ENCODE results near the gene CFAP74.
"Not testable (repeated sequence)": the region's sequence is repeated elsewhere in the genome, so short reads cannot be mapped to it uniquely, and the experiment has no call there.

Gene CFAP74

DNA sequence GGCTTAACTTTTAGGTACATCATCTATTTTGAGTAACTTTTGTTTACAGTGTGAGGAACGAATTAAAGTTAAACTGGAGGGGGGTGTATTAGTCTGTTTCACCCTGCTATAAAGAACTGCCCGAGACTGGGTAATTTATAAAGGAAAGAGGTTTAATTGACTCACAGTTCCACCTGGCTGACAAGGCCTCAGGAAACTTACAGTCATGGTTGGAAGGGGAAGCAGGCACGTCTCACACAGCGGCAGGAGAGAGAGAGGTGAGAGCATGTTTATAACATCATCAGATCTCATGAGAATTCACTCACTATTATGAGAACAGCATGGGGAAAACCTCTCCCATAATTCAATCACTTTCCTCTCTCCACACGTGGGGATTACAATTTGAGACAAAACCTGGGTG is 52.6 kb downstream of the CFAP74 start:
- DNase-seq (ENCODE audit: low spot score), result no peak

- no peak for DNase-seq (ENCODE audit: low spot score)
Observed at GRCh38 chr1:1948783-1949182, 54.8 kb downstream of the CFAP74 start.

GRCh38 chr1:1947493-1947892 is 56.1 kb downstream of the CFAP74 start:
- DNase-seq (ENCODE audit: low spot score), result no peak

DNA sequence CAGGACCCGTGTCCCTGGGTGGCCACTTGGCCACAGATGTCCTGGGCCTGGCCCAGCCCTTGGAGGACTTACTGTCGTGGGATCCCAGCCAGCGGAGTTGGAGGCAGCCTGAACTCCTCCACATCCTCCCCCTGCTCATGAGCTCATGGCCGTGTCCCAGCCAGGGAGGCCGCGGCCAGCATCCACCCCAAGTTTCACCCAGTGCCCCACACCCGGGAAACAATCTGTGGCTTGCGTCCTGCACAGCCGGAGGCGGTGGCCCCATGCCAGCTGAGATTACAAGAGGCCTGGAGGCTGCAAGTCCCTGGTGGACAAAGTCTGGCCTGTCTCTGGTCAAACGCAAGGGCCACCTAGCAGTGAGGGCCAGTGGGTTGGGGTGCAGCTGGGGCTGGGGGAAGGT is 57.0 kb downstream of the CFAP74 start:
- no peak for DNase-seq (ENCODE audit: low spot score)

- no peak for DNase-seq (ENCODE audit: low spot score)
Observed at GRCh38 chr1:1945782-1946393, 57.7 kb downstream of the CFAP74 start.

DNA sequence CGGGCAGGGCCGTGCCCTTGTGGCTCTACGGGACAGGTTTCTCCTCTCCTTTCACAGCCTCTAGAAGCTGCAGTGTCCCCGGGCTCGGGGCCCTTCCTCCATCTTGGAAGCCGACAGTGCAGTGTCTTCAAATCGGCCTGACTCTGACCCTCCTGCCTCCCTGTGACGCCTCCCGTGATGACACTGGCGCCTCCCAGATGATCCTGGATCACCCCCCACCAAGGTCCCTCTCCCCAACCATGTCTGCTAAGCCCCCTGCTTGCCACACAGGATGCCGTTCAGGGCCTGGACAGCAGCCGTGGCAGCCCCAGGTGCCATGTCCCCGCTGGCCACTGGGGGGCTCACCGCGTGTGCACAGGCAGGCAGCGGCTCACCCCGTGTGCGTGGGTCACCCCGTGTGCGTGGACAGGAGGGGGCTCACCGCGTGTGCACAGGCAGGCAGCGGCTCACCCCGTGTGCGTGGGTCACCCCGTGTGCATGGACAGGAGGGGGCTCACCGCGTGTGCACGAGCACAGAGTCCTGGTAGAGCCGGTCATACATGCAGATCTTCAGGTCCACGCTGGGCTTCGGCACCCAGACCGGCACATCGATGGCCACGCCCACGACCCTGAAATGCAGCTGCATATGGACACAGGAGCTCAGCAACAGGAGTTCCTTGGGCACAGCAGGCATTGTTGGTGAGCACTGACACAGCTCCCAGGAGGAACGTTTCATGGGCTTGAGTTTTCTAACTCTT is 59.6 kb downstream of the CFAP74 start:
- peak; percentile 35 for DNase-seq (ENCODE audit: low spot score)

DNA sequence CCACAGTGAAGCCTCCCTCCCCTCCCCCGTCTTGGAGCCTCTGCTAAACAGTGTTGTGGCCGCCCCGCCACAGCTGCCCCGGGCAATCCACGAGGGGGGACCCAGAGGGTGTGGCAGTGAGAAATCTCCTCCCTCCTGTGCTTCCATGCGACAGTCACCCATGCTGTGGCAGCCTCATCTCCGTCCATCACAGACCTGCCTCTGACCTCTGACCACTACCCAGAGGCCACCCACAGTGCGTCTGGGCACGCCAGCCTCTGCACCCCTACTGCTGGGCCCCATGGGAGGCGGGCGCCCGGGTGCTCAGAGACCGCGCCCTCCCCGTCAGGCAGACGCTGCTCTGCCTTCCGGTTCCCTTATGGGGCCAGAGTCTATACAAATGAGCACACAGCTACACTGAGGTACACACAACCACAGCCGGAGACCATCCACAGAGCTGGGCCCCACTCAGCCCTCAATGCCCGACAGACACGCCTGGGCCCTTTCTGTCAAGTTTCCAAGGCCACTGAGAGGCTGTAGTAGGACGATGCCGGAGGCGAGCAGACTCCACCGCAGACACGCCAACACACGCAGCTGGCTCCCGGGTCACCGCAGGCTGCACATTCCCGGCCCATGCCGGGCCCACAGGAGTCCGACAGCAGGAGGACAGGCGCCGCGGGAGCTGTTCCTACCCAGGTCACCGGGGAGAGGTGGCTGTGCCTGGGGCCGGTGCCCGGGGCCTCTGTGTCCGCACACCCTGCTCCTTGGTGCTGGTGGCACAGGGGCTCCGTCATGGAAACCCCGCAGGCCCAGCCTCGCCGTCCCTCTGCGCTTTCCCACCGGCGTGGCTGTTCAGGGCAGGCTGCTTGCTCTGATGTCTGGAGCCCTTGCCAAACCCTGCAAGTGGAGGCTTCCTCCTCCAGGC is 60.6 kb downstream of the CFAP74 start:
- no peak for DNase-seq (ENCODE audit: low spot score)

- no peak for DNase-seq (ENCODE audit: low spot score)
Observed at GRCh38 chr1:1941868-1942752, 61.5 kb downstream of the CFAP74 start.

- DNase-seq (ENCODE audit: low spot score), result no peak
Observed at GRCh38 chr1:1941211-1941841, 62.3 kb downstream of the CFAP74 start.

- no peak for DNase-seq (ENCODE audit: low spot score)
Observed at GRCh38 chr1:1940123-1940425, 63.5 kb downstream of the CFAP74 start.

DNA sequence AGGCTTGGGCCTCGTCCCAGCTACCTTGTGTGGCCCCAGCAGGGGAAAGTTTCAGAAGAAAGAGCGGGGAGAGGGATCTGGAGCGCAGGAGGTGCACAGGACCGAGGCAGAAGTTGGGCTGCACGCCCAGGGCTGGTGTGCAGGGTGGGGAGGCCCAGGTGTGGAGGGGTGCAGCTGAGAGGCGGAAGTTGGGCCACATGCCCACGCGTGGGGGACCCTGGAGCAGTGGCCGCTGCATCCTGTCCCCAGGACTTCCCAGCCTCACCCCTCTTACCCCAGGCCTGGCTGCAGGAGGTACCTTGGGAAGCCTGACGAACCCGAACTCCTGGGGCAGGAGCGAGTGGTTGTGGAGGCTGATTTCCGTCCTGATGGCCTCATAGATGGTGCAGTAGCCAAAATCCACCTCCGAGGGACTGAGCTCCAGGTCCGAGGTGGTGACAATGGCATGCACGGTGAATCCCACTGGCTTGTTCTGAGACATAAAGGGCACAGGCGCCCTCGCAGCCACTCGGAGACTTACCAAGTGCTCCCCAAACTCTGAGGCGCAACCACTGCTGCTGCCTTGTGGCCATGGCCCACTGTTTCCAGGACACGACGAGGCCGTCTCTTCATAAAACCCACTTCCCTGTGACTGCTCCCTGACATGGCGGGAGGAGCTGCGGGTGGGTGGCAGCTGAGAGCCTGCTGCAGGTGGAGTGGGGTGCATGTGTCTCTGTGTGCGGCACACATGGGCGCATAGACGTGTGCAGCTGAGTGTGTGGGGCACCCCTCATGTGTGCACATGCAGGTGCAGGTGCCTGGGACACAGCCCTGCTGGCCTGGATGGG is 64.1 kb downstream of the CFAP74 start:
- no peak for DNase-seq (ENCODE audit: low spot score)

GRCh38 chr1:1938613-1939295 is 64.8 kb downstream of the CFAP74 start:
- no peak for DNase-seq (ENCODE audit: low spot score)

DNA sequence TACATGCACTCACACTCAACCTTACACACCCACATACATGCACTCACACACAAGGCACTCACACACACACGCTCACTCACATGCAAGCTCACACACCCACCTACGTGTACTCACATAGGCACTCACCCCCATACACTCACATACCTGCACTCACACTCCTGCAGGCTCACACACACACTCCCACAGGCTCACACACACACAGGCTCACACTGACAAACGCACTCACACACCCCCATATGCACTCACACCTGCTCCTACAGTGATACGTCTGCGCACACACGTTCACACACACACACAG is 65.4 kb downstream of the CFAP74 start:
- DNase-seq (ENCODE audit: low spot score), result no peak

DNA sequence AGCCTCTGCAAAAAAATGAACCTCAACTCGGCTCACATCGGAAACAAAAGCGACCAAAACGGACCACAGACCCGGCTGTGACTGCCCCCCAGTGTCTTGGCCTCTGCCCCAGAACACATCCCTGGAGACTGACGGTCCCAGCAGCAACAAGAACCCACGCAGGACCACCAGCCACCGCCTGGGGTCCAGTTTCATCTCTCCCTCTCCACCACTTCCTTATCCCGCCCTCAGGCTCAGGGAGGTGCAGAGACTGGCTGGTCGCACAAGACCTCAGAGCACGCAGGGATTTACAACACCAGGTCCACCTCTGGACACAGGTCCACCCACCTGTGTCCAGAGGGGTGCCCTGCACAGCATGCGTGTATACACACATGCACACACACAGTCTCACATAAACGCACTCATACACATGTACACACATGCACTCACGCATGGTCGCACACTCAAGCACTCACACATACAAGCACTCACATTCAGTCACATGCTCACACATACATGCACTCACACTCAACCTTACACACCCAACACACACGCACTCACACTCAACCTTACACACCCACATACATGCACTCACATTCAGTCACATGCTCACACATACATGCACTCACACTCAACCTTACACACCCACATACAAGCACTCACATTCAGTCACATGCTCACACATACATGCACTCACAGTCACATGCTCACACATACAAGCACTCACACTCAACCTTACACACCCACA is 65.9 kb downstream of the CFAP74 start:
- no peak for DNase-seq (ENCODE audit: low spot score)

- no peak for DNase-seq (ENCODE audit: low spot score)
Observed at GRCh38 chr1:1937061-1937460, 66.5 kb downstream of the CFAP74 start.

GRCh38 chr1:1934848-1935247 is 68.7 kb downstream of the CFAP74 start:
- DNase-seq (ENCODE audit: low spot score), result not testable (repeated sequence)

DNA sequence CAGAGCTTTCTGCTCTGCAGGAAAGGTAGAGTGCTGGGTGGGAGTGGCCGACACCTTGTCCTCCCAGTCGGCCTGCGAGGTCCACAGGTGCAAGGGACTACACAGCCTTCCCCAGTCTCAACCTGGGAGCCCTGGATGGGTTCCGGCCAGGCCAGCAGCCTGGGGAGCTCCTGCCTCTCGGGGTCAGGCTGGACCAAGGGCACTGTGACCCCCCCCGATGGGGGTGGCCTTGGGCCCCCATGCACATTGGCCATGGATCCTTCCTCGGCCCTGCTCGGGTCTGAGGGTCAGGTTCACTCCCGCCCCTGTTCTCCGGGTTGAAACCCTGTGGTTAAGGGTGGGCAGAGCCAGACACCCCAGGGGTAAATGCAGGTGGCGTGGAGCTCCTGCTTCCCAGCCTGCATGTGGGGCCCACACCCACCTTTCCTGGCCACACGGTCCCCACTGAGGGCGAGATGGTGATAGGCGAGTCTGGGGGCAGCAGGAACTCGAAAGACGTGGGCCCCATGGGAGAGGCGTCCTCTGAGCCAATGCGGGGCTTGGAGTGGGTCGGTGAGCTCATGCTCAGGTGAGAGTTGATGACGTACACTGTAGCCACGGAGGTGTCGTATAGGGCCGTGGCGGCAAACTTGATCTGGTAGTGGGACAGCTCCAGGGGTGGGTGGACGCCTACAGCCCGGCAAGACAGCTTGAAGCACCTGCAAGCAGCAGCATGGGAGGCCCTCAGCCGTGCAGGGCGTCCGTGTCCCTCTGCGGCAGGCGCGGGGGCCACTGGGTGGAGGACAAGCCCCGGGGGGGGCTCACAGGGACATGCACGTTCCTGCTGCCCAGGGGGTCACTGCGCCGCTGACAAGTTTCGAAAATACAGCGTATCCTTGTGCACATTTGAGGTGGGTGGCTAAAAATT is 73.7 kb downstream of the CFAP74 start:
- no peak for DNase-seq (ENCODE audit: low spot score)

- no peak for DNase-seq (ENCODE audit: low spot score)
Observed at GRCh38 chr1:1929102-1929638, 74.4 kb downstream of the CFAP74 start.

All from LoVo (cell line).